ENCODE measurements around the gene SSH2. TPM values are rescaled to one million over a fixed set of nuclear protein-coding genes. Genes with fewer than 3 reads are reported as not detected.
"Not testable (repeated sequence)": the region's sequence is repeated elsewhere in the genome, so short reads cannot be mapped to it uniquely, and the experiment has no call there.

Gene SSH2
- total RNA-seq, 1 donor from 2014 or later = 12.6 TPM

- no peak for DNase-seq (ENCODE audit: low read depth in 2 of 2)
Observed at GRCh38 chr17:29711588-29712385, 218.2 kb downstream of the SSH2 start.

GRCh38 chr17:29710891-29711418 is 219.1 kb downstream of the SSH2 start:
- no peak for DNase-seq (ENCODE audit: low read depth in 2 of 2)

GRCh38 chr17:29710520-29710884 is 219.5 kb downstream of the SSH2 start:
- DNase-seq (ENCODE audit: low read depth in 2 of 2) = no peak

- DNase-seq (ENCODE audit: low read depth in 2 of 2) = no peak
Observed at GRCh38 chr17:29709866-29710519, 220.0 kb downstream of the SSH2 start.

- no peak for DNase-seq (ENCODE audit: low read depth in 2 of 2)
Observed at GRCh38 chr17:29707212-29707571, 222.8 kb downstream of the SSH2 start.

GRCh38 chr17:29706045-29706431 is 224.0 kb downstream of the SSH2 start:
- DNase-seq (ENCODE audit: low read depth in 2 of 2) = no peak

- DNase-seq (ENCODE audit: low read depth in 2 of 2) = no peak
Observed at GRCh38 chr17:29705386-29705785, 224.6 kb downstream of the SSH2 start.

- no peak for DNase-seq (ENCODE audit: low read depth in 2 of 2)
Observed at GRCh38 chr17:29699283-29699682, 230.7 kb downstream of the SSH2 start.

- DNase-seq (ENCODE audit: low read depth in 2 of 2) = no peak
Observed at GRCh38 chr17:29698837-29699236, 231.2 kb downstream of the SSH2 start.

GRCh38 chr17:29698019-29698777 is 231.8 kb downstream of the SSH2 start:
- no peak for DNase-seq (ENCODE audit: low read depth in 2 of 2)

- no peak for DNase-seq (ENCODE audit: low read depth in 2 of 2)
Observed at GRCh38 chr17:29697371-29697770, 232.7 kb downstream of the SSH2 start.

- no peak for DNase-seq (ENCODE audit: low read depth in 2 of 2)
Observed at GRCh38 chr17:29694918-29695563, 235.0 kb downstream of the SSH2 start.

GRCh38 chr17:29693751-29694150 is 236.3 kb downstream of the SSH2 start:
- no peak for DNase-seq (ENCODE audit: low read depth in 2 of 2)

GRCh38 chr17:29687596-29687995 is 242.4 kb downstream of the SSH2 start:
- DNase-seq (ENCODE audit: low read depth in 2 of 2) = peak; percentile 21 to 39

GRCh38 chr17:29686993-29687590 is 242.9 kb downstream of the SSH2 start:
- no peak for DNase-seq (ENCODE audit: low read depth in 2 of 2)

- peak in 1 of 2 donors; percentile 43 for DNase-seq (ENCODE audit: low read depth in 2 of 2)
Observed at GRCh38 chr17:29683481-29683880, 246.5 kb downstream of the SSH2 start.

- peak; percentile 47 to 83 for DNase-seq (ENCODE audit: low read depth in 2 of 2)
Observed at GRCh38 chr17:29682987-29683386, 247.0 kb downstream of the SSH2 start.

- peak in 1 of 2 donors; percentile 36 for DNase-seq (ENCODE audit: low read depth in 2 of 2)
Observed at GRCh38 chr17:29682054-29682453, 248.0 kb downstream of the SSH2 start.

- no peak for DNase-seq (ENCODE audit: low read depth in 2 of 2)
Observed at GRCh38 chr17:29677824-29678223, 252.2 kb downstream of the SSH2 start.

- DNase-seq (ENCODE audit: low read depth in 2 of 2) = no peak
Observed at GRCh38 chr17:29677221-29677791, 252.7 kb downstream of the SSH2 start.

GRCh38 chr17:29675961-29676360 is 254.1 kb downstream of the SSH2 start:
- DNase-seq (ENCODE audit: low read depth in 2 of 2) = not testable (repeated sequence)

All from dermis microvascular lymphatic vessel endothelial cell (primary cell).